IPS DF 6.9 (cell line): ENCODE results near the gene SLC6A19.

Experiments
- DNase-seq: peaks from one replicate; pipeline ENCODE4 v3.0.0-alpha.2; 2013; ENCODE audit warnings: low read depth, low spot score
- H3K27ac ChIP-seq: one replicate; pipeline ENCODE4 v1.5.1; 2013; ENCODE audit warnings: low read length, control low read depth
- H3K27me3 ChIP-seq: 2 replicates; pipeline ENCODE4 v1.6.1; 2013; ENCODE audit warnings: mild to moderate bottlenecking, low read length; ENCODE audit not compliant: control insufficient read depth, insufficient read depth
- H3K36me3 ChIP-seq: 2 replicates; pipeline ENCODE4 v1.6.1; 2013; ENCODE audit warnings: low read length; ENCODE audit not compliant: control insufficient read depth, insufficient read depth
- H3K4me1 ChIP-seq: 2 replicates; pipeline ENCODE4 v1.6.1; 2013; ENCODE audit warnings: low read length; ENCODE audit not compliant: control insufficient read depth, insufficient read depth
- H3K4me3 ChIP-seq: 2 replicates; pipeline ENCODE4 v1.5.1; 2013; ENCODE audit warnings: mild to moderate bottlenecking, low read length
- H3K9me3 ChIP-seq: 2 replicates; pipeline ENCODE4 v1.6.1; 2013; ENCODE audit warnings: low read length, inconsistent platforms; ENCODE audit not compliant: control insufficient read depth, insufficient read depth
- WGBS: extraction: QIAGEN DNeasy Blood & Tissue Kit; methylation state at CpG from one replicate; pipeline ENCODE4 v1.1.7; 2013; ENCODE audit warnings: mixed read lengths, missing lambda C conversion rate; ENCODE audit not compliant: insufficient read length, insufficient coverage; 5-methylcytosine and 5-hydroxymethylcytosine counted together

The SLC6A19 gene

DNA sequence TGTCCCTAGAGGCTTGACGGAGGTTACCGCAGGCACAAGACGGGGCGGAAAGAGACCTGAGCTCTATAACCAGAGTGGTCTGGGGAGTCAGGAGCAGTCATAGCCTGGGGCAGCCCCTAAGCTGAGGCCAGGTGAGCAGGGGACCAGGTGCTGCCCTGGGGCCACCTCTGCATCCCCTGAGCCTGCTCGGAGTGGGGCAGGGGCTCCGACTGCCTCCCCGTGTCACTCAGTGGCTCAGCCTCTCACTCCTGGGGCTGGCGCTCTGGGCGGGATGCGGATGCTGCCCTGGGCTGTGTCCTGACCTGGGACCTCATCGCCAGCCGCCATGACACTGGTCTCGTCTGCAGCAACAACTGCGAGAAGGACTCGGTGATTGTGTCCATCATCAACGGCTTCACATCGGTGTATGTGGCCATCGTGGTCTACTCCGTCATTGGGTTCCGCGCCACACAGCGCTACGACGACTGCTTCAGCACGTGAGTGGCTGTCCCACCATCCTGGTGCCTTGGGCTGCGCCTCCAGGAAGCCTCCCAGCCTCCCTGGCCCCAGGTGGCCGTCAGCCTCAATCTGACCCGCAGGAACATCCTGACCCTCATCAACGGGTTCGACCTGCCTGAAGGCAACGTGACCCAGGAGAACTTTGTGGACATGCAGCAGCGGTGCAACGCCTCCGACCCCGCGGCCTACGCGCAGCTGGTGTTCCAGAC is 15.0 kb downstream of the SLC6A19 start:
- H3K27ac ChIP-seq, result no peak overlapping the region
- H3K4me1 ChIP-seq, result no peaks in the 10 kb centered on the region
- no peak overlapping the region for H3K4me3 ChIP-seq
- no peaks in the 10 kb centered on the region for H3K9me3 ChIP-seq
- no peak for DNase-seq
- H3K27me3 ChIP-seq, result no peaks in the 10 kb centered on the region
- no peaks in the 10 kb centered on the region; the same call in 1 of the 2 replicates for H3K36me3 ChIP-seq
- no CpG with 5 or more reads among the region's 38 CpGs for WGBS

DNA sequence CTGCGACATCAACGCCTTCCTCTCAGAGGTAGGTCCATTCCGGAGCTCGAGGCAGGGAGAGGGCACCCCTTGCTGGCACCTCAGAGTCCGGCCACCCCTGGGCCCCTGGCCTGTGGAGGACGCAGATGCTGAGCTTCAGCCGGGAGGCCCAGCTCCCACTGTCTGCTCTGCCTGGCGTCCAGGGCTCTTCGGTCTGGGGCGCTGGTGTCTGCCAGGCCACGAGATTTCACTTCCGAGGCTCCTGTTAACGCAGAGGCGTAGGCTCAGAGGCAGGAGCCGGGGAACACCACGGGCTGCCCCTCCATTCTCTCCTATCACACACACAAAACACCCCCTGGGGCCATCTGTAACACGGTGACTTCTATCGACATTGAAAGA is 15.5 kb downstream of the SLC6A19 start:
- no peak overlapping the region for H3K27ac ChIP-seq
- WGBS, result no CpG with 5 or more reads among the region's 18 CpGs
- H3K4me3 ChIP-seq, result no peak overlapping the region
- H3K27me3 ChIP-seq, result no peaks in the 10 kb centered on the region
- no peaks in the 10 kb centered on the region for H3K4me1 ChIP-seq
- no peak for DNase-seq
- H3K9me3 ChIP-seq, result no peaks in the 10 kb centered on the region
- H3K36me3 ChIP-seq, result no peaks in the 10 kb centered on the region; the same call in 1 of the 2 replicates

DNA sequence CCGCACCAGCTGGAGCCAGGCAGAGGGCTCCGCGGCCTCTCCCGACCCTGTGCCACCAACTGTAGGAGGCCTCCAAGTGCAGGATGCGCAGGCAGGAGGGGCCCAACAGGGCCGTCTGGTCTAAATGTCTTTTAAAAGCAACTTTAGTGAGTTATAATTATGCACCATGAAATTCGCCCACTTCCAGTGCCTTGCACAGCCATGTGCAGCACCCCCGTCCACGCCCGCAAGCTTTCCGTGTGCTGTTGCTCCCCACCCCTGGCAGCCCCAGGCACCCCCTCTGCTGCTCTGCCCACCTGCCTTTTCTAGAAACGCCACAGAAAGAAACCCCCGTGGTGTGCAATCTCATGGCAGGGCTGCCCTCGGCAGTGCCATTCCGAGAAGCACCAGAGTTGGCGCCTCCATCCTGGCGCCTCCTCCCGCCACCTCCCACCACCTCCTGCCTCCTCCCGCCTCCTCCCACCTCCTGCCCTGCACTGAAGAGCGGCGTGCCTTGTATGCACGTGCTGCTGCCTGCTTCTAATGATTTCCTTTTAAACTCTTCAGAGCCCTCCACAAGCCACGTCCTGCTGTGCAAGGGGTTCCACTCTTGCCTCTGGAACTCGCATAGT is 16.3 kb downstream of the SLC6A19 start:
- no peak for DNase-seq
- no CpG with 5 or more reads among the region's 24 CpGs for WGBS
- no peaks in the 10 kb centered on the region for H3K27me3 ChIP-seq

DNA sequence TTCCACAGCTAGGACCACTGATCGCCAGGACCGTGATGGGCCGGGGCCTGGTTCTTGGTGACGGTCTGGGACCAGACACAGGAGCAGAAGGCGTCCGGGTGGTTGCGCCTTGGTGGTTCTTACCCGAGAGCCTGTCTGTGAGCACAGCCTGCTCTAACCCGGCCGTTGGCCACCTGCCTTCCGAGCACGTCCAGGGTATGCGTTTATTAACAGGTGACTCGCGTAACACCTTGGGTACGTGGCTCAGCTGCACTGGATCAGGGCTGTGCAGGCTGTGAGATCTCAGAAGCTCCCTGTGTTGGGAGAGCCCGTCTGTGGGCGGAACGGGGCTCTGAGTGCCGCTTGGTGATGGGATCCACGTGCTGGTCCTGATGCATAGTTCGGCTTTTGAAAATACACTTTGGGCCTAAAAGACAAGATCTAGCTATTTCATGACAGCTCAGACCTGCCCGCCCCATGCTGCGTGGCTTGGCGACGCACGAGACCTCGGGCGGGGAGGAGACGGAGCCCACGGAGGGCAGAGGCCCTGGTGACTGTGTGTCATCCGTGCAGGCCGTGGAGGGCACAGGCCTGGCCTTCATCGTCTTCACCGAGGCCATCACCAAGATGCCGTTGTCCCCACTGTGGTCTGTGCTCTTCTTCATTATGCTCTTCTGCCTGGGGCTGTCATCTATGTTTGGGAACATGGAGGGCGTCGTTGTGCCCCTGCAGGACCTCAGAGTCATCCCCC is 17.1 kb downstream of the SLC6A19 start:
- no CpG with 5 or more reads among the region's 38 CpGs for WGBS
- no peaks in the 10 kb centered on the region for H3K4me1 ChIP-seq
- no peaks in the 10 kb centered on the region for H3K27me3 ChIP-seq

More for the DNA sequence above, 16.3 kb downstream of the SLC6A19 start:
- H3K4me1 ChIP-seq, result no peaks in the 10 kb centered on the region
- H3K36me3 ChIP-seq, result no peaks in the 10 kb centered on the region; the same call in 1 of the 2 replicates
- no peak overlapping the region for H3K4me3 ChIP-seq
- no peaks in the 10 kb centered on the region for H3K9me3 ChIP-seq
- no peak overlapping the region for H3K27ac ChIP-seq

DNA sequence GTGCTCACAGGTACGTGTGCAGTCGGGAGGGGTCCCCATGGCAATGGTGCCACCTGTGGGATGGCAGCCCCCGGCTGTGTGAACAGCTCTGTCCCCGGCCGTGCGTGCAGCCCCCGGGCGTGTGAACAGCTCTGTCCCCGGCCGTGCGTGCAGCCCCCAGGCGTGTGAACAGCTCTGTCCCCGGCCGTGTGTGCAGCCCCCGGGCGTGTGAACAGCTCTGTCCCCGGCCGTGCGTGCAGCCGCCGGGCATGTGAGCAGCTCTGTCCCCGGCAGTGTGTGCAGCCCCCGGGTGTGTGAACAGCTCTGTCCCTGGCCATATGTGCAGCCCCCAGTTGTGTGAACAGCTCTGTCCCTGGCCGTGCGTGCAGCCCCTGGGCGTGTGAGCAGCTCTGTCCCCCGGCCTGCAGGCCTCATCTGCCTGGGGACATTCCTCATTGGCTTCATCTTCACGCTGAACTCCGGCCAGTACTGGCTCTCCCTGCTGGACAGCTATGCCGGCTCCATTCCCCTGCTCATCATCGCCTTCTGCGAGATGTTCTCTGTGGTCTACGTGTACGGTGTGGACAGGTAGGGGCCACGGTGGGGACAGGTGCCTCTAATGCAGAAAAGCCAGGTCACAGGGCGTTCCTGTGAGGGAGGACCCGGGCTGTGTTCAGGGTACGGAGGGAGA is 17.8 kb downstream of the SLC6A19 start:
- Histone ChIP-seq H3K4me3 (no peak overlapping the region), H3K27me3 (no peaks in the 10 kb centered on the region), H3K9me3 (no peaks in the 10 kb centered on the region), H3K36me3 (no peaks in the 10 kb centered on the region), H3K4me1 (no peaks in the 10 kb centered on the region), H3K27ac (no peak overlapping the region)
- no CpG with 5 or more reads among the region's 38 CpGs for WGBS
- no peak for DNase-seq

More for the DNA sequence above, 17.1 kb downstream of the SLC6A19 start:
- no peak overlapping the region for H3K27ac ChIP-seq
- no peak overlapping the region for H3K4me3 ChIP-seq
- no peaks in the 10 kb centered on the region; the same call in 1 of the 2 replicates for H3K36me3 ChIP-seq
- no peak for DNase-seq
- H3K9me3 ChIP-seq, result no peaks in the 10 kb centered on the region

DNA sequence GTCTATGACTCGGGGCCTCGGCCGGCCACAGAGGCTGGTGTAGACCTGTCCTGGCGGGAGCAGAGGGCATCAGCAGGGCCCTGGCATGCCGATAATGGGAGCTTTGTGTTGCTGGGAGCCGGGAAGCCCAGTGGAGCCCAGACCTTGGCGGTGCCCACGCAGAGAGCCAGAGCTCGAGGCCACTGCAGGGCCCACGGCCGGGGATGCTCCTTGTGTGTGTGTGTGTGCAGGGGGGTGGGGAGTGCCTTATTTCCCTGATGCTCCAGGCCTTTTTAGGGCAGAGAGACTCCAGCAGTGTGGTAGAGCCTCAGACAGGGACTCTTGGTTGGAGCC is 18.3 kb downstream of the SLC6A19 start:
- Histone ChIP-seq H3K4me1 (no peaks in the 10 kb centered on the region), H3K36me3 (no peaks in the 10 kb centered on the region), H3K9me3 (no peaks in the 10 kb centered on the region), H3K27ac (no peak overlapping the region), H3K27me3 (no peaks in the 10 kb centered on the region), H3K4me3 (no peak overlapping the region)
- WGBS, result no CpG with 5 or more reads among the region's 11 CpGs
- DNase-seq, result no peak

DNA sequence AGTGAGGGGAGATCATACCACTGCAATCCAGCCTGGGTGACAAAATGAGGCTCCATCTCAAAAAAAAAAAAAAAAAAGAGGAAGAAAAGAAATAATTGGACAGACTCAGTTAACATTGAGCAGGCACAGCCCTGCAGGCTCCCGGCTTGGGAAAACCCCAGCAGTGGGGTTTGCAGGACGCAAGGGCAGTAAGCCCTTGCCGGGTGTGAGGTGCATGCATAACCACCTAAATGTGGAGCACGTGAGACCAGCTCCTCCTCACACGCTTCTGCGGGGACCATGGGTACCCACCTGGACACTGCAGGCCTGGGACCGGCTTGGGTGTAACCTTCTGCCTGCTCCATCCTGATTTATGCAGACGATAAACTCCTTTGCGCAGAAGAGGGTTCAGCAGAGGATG is 19.0 kb downstream of the SLC6A19 start:
- H3K36me3 ChIP-seq, result no peaks in the 10 kb centered on the region
- no peak overlapping the region for H3K4me3 ChIP-seq
- no peak overlapping the region for H3K27ac ChIP-seq
- DNase-seq, result no peak
- no peaks in the 10 kb centered on the region for H3K4me1 ChIP-seq
- WGBS, result no CpG with 5 or more reads among the region's 9 CpGs
- no peaks in the 10 kb centered on the region for H3K9me3 ChIP-seq
- H3K27me3 ChIP-seq, result no peaks in the 10 kb centered on the region

DNA sequence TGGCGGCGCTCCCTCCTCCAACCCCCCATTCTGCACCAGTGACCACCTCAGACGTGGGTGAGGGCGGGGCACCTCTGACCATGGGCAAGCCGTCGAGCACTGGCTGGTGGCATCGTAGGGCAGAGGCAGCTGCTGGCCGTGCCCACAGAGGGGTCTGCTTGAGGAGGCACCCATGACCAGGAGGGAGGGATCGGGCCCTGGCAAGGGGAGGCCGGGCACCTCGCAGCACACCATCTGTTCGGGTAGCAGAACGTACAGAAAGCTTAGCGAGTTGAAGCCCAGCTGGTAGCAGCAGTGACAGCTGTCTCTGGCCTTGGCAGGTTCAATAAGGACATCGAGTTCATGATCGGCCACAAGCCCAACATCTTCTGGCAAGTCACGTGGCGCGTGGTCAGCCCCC is 19.4 kb downstream of the SLC6A19 start:
- no peak overlapping the region for H3K27ac ChIP-seq
- DNase-seq, result no peak
- H3K4me1 ChIP-seq, result no peaks in the 10 kb centered on the region
- no CpG with 5 or more reads among the region's 19 CpGs for WGBS
- H3K36me3 ChIP-seq, result no peaks in the 10 kb centered on the region
- no peaks in the 10 kb centered on the region for H3K27me3 ChIP-seq
- no peak overlapping the region for H3K4me3 ChIP-seq
- no peaks in the 10 kb centered on the region for H3K9me3 ChIP-seq

DNA sequence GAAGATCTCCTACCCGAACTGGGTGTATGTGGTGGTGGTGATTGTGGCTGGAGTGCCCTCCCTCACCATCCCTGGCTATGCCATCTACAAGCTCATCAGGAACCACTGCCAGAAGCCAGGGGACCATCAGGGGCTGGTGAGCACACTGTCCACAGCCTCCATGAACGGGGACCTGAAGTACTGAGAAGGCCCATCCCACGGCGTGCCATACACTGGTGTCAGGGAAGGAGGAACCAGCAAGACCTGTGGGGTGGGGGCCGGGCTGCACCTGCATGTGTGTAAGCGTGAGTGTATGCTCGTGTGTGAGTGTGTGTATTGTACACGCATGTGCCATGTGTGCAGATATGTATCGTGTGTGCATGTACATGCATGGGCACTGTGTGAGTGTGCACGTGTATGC is 20.3 kb downstream of the SLC6A19 start:
- Histone ChIP-seq H3K36me3 (no peaks in the 10 kb centered on the region), H3K27me3 (no peaks in the 10 kb centered on the region), H3K4me1 (no peaks in the 10 kb centered on the region; the same call in 1 of the 2 replicates), H3K4me3 (no peak overlapping the region), H3K27ac (no peak overlapping the region), H3K9me3 (no peaks in the 10 kb centered on the region)
- no peak for DNase-seq
- WGBS, result no CpG with 5 or more reads among the region's 10 CpGs

DNA sequence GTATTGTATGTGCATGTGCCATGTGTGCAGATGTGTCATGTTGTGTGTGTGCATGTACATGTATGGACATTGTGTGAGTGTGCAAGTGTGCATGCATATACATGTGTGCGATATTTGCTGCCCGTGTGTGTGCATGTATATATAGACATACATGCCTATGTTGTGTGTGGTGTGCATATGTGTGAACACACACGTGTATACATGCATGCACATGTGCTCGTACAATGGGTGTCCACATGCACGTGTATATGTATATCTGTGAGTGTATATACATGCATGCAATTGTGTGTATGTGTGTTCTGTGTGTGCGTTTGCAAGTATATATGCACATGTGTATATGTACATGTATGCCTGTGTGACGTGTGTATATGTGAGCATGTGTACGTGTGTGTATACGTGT is 20.8 kb downstream of the SLC6A19 start:
- H3K4me1 ChIP-seq, result no peaks in the 10 kb centered on the region; the same call in 1 of the 2 replicates
- H3K4me3 ChIP-seq, result no peak overlapping the region
- WGBS, result no CpG with 5 or more reads among the region's 9 CpGs
- DNase-seq, result no peak
- no peak overlapping the region for H3K27ac ChIP-seq
- no peaks in the 10 kb centered on the region for H3K9me3 ChIP-seq
- no peaks in the 10 kb centered on the region for H3K27me3 ChIP-seq
- H3K36me3 ChIP-seq, result no peaks in the 10 kb centered on the region
